ENCODE measurements around the gene TOLLIP.
"Not testable (repeated sequence)": the region's sequence is repeated elsewhere in the genome, so short reads cannot be mapped to it uniquely, and the experiment has no call there.

TOLLIP gene

GRCh38 chr11:1242751-1243150 lies 66.7 kb downstream of the TOLLIP start:
- not testable (repeated sequence) for DNase-seq

GRCh38 chr11:1242289-1242688 lies 67.1 kb downstream of the TOLLIP start:
- no peak for DNase-seq

DNA sequence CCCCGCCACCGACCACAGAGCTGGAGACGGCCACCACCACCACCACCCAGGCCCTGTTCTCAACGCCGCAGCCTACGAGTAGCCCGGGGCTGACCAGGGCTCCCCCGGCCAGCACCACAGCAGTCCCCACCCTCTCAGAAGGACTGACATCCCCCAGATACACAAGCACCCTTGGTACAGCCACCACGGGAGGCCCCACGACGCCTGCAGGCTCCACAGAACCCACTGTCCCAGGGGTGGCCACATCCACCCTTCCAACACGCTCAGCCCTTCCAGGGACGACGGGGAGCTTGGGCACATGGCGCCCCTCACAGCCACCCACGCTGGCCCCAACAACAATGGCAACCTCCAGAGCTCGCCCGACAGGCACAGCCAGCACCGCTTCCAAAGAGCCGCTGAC lies 67.7 kb downstream of the TOLLIP start:
- no peak for DNase-seq

DNA sequence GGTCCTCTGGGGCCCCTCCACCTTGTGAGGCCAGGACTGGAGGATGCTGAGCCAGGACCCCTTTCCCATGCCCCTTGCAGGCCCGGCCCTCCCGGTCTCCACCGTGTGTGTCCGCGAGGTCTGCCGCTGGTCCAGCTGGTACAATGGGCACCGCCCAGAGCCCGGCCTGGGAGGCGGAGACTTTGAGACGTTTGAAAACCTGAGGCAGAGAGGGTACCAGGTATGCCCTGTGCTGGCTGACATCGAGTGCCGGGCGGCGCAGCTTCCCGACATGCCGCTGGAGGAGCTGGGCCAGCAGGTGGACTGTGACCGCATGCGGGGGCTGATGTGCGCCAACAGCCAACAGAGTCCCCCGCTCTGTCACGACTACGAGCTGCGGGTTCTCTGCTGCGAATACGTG lies 68.7 kb downstream of the TOLLIP start:
- no peak for DNase-seq

DNA sequence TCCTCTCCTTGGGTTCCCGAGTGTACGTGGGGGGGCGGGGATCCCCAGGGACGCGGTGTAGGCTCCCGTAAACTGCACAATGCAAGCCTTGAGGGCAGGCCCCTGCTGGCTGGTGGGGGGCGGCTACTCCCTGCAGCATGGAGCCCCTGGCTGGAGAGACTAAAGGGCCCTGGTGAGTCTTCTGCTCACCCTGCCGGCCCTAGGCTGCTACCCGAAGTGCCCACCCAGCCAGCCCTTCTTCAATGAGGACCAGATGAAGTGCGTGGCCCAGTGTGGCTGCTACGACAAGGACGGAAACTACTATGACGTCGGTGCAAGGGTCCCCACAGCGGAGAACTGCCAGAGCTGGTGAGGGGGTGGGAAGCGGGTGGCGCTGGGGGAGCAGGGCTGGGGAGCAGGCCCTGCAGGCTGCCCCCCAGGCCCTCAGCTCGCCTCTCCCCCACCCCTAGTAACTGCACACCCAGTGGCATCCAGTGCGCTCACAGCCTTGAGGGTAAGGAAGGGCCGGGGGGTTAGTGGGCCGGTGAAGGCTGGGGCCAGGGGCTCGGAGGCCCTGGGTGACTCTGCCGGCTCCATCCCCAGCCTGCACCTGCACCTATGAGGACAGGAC lies 69.7 kb downstream of the TOLLIP start:
- no peak for DNase-seq

DNA sequence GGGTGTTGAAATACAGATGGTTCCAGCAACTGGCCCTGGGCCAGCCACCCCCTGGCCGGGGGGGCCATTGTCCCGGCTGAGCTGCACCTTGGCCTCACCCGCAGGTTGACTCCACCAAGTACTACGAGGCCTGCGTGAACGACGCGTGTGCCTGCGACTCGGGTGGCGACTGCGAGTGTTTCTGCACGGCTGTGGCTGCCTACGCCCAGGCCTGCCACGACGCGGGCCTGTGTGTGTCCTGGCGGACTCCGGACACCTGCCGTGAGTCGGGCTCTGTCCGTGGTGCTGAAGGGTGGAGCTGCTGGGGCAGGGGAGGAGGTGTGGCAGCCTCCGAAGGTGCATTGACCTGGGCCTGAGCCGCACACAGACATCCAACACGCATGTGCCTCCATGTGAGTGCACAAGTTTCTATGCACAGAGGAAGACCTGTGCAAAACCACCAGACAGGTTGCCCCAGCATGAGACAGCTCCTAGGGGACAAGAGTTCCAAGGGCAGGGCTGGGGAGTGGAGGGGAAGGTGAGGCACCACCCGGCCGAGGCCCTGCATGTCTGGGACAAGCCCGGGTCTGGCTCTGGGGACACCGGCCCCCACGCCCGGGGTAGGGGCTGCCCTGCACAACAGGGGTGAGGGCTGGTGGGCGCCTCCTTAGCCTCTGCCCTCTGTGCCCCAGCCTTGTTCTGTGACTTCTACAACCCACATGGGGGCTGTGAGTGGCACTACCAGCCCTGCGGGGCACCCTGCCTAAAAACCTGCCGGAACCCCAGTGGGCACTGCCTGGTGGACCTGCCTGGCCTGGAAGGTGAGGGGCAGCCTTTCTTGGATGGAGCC lies 70.5 kb downstream of the TOLLIP start:
- DNase-seq: no peak

DNA sequence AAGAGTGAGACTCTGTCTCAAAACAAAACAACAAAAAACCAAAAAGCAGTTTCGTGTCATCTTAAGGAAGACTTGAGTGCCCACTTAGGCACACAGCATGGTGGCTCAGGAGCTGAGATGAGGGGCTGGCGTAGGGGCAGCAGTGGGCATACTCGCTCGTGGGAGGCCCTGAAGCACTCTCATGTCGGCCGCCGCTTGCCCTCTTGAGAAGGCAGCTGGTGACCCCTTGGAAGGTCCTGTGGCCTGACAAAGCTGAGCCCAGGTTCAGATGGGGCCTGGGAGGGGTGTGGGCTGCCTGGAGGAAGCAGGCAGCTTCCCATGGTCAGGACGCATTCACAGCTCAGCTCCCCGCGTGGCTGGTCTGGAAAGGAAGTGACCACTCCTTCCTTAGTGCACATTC lies 71.6 kb downstream of the TOLLIP start:
- no peak for DNase-seq

- no peak for DNase-seq
Measured at GRCh38 chr11:1237128-1237580, 72.3 kb downstream of the TOLLIP start.

DNA sequence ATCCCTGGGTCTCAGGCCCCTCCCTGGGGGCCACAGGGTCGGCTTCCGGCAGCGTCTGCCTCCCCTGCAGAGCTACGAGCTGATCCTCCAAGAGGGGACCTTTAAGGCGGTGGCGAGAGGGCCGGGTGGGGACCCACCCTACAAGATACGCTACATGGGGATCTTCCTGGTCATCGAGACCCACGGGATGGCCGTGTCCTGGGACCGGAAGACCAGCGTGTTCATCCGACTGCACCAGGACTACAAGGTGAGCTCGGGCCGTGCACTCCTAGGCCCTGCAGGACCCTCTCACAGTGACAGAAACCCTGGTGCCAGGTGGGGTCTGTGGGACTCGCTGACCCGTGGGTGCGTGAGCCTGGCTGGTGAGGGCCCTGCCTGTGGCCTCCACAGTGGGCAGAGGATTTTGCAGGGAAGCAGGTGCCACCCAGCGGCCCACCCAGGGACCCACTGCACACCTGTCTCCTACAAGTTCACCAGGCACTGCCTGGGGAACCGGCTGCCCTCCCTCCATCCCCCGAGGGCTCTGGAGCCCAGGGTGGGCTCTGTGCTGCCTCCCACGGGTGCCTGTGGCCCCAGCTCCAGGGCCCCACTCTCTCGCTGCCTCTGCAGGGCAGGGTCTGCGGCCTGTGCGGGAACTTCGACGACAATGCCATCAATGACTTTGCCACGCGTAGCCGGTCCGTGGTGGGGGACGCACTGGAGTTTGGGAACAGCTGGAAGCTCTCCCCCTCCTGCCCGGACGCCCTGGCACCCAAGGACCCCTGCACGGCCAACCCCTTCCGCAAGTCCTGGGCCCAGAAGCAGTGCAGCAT lies 72.9 kb downstream of the TOLLIP start:
- no peak for DNase-seq

GRCh38 chr11:1235901-1236315 lies 73.5 kb downstream of the TOLLIP start:
- no peak for DNase-seq

GRCh38 chr11:1235306-1235900 lies 74.0 kb downstream of the TOLLIP start:
- DNase-seq: no peak

GRCh38 chr11:1234771-1235305 lies 74.6 kb downstream of the TOLLIP start:
- no peak for DNase-seq

DNA sequence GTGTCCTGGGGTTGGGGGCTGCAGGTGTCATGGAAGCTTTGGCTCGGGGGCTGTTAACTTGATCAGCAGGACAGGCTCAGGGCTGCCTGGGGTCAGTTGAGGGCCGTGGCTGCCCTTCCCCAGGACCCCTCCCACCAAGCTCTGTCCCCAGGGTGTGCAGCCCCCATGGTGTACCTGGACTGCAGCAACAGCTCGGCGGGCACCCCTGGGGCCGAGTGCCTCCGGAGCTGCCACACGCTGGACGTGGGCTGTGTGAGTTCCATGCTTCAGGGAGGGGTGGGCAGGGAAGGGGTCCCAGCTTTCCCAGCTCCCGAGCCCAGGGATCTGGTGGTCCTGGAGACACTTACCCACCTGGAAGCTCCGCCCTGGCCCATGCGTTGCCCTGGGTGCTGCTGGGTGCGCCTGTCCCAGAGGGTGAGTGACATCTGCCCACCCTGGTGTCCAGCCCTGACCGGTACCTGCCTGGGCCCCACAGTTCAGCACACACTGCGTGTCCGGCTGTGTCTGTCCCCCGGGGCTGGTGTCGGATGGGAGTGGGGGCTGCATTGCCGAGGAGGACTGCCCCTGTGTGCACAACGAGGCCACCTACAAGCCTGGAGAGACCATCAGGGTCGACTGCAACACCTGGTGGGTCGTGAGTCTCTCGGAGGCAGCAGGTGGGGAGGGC lies 75.2 kb downstream of the TOLLIP start:
- no peak for DNase-seq

DNA sequence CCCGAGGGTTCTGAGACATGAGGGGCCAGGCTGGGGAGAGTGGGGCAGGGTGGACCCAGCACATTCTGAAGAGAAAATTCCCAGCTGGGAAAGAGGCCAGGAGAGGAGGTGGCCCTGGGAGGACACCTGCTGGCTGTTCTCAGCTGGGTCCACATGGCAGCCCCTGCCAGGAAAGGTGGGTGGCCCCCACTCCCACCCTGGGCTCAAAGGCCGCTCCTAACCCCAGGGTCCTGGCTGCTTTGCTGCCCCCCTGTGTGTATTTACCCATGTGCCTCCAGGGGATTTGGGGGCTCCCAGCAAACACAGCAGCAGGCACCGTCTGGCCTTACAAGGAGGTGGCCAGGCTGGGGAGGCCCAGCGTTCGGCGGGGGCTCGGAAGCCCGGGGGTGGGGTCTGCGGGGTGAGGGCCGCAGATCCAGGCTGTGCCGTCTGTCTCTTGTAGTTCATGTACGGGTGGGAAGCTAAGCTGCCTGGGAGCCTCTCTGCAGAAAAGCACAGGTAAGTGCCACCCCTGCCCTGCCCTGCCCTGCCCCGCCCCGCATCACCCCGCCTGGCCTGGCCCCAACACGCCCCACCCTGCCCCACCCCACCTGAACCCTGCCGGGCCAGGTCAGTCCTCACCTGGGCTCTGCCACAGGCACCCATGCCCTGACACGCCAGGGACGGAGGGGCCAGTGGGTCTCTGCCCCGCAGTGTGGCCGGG lies 75.9 kb downstream of the TOLLIP start:
- DNase-seq: no peak

GRCh38 chr11:1232883-1233321 lies 76.5 kb downstream of the TOLLIP start:
- no peak for DNase-seq

GRCh38 chr11:1232021-1232882 lies 77.2 kb downstream of the TOLLIP start:
- no peak for DNase-seq

- DNase-seq: no peak
Measured at GRCh38 chr11:1231396-1232020, 77.9 kb downstream of the TOLLIP start.

DNA sequence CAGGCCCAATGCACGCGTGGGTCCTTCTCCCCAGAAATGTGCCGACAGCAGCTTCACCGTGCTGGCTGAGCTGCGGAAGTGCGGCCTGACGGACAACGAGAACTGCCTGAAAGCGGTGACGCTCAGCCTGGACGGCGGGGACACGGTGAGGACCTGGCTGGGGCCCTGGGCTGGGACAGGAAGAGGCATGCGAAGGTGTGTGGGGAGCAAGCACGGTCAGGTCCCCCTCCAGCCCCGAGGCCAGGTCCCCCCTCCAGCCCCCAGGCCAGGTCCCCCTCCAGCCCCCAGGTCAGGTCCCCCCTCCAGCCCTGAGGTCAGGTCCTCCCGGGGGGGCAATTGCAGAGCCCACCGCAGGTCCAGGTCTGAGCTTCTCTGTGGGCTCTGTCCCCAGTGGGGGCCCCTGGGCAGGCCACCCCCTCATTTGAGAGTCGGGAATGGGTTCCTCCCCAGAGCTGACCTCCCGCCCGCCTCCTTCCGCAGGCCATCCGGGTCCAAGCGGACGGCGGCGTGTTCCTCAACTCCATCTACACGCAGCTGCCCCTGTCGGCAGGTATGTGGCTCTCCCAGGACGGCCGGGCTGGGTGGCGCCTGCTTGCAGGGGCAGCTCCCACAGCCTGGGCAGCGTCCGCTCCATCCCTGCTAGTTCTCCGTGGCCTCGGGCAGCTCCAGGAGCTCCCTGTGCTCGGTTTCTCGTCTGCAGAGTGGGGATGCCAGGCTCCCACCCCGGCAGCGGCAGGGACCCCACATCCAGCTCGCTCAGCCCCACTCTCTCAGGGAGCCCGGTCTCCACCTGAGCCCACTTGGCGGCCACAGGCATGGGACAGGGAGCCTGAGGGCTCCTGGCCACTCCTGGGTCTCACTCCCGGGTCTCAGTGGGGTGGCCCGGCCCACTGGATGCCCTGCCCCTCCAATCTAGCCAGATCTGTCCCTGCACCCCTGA lies 78.7 kb downstream of the TOLLIP start:
- DNase-seq: no peak

- no peak for DNase-seq
Measured at GRCh38 chr11:1230121-1230455, 79.3 kb downstream of the TOLLIP start.

All from T-helper 2 cell (primary cell).